Ishikawa (cell line): Measurements from ENCODE around the gene TMEM272.

Source experiments
- CEBPB ChIP-seq: IDR thresholded peaks from 2 replicates; pipeline ENCODE4 v1.6.1; 2012
- CREB1 ChIP-seq: IDR thresholded peaks from 2 replicates; pipeline ENCODE4 v1.6.1; 2012; ENCODE audit warnings: low read depth
- EGR1 ChIP-seq: IDR thresholded peaks from 2 replicates; pipeline ENCODE4 v1.6.1; 2012
- EP300 ChIP-seq: IDR thresholded peaks from 2 replicates; pipeline ENCODE4 v1.6.1; 2012; ENCODE audit warnings: borderline replicate concordance
- FOXM1 ChIP-seq: IDR thresholded peaks from 2 replicates; pipeline ENCODE4 v1.6.1; 2012; ENCODE audit warnings: low read depth, borderline replicate concordance
- NFIC ChIP-seq: IDR thresholded peaks from 2 replicates; pipeline ENCODE4 v1.6.1; 2012
- RAD21 ChIP-seq: IDR thresholded peaks from 2 replicates; pipeline ENCODE4 v1.6.1; 2012; ENCODE audit warnings: low read depth
- TAF1 ChIP-seq: IDR thresholded peaks from 2 replicates; pipeline ENCODE4 v1.6.1; 2012; ENCODE audit warnings: low read depth, mild to moderate bottlenecking
- TCF12 ChIP-seq: IDR thresholded peaks from 2 replicates; pipeline ENCODE4 v1.6.1; 2012; ENCODE audit warnings: low read depth
- TEAD4 ChIP-seq: IDR thresholded peaks from 2 replicates; pipeline ENCODE4 v1.6.1; 2012
- YY1 ChIP-seq: IDR thresholded peaks from 2 replicates; pipeline ENCODE4 v1.6.1; 2012; ENCODE audit warnings: low read depth
- ZBTB7A ChIP-seq: IDR thresholded peaks from 2 replicates; pipeline ENCODE4 v1.6.1; 2012; ENCODE audit warnings: low read depth
- TF ChIP-seq, protein P1 (sequence below): IDR thresholded peaks from 2 replicates; pipeline ENCODE4 v1.6.1; 2012; ENCODE audit warnings: low read depth, mild to moderate bottlenecking
- TF ChIP-seq, protein P2 (sequence below): IDR thresholded peaks from 2 replicates; pipeline ENCODE4 v1.6.1; 2012
- TF ChIP-seq, protein P3 (sequence below): IDR thresholded peaks from 2 replicates; pipeline ENCODE4 v1.6.1; 2012

TMEM272 gene

DNA sequence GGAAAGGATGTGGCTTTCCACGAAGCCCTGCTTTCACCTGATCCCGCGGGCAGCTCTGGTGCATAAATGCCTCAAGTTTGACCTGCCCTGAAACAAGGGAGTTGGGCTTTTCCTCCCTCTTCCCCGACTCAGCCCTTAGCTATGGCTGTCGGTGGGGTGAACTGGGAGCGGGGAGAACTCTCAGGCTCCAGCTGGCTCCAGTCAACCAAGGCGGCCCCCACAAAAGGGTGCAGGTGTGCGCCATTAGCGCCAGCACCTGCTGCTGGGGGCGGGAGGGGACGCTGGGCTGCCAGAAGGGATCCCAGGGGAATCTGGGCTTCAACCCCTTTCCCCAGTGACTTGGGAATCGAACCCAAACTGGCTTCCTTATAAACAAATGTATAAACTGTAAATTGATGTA lies 33.9 kb downstream of the TMEM272 start:
- TF ChIP-seq CREB1 (no peak), EP300 (no peak), FOXM1 (no peak), EGR1 (no peak), RAD21 (no peak), TEAD4 (no peak), CEBPB (no peak), ZBTB7A (no peak), NFIC (no peak), TCF12 (no peak), TAF1 (no peak), YY1 (no peak)
- TF ChIP-seq, protein P1, sequence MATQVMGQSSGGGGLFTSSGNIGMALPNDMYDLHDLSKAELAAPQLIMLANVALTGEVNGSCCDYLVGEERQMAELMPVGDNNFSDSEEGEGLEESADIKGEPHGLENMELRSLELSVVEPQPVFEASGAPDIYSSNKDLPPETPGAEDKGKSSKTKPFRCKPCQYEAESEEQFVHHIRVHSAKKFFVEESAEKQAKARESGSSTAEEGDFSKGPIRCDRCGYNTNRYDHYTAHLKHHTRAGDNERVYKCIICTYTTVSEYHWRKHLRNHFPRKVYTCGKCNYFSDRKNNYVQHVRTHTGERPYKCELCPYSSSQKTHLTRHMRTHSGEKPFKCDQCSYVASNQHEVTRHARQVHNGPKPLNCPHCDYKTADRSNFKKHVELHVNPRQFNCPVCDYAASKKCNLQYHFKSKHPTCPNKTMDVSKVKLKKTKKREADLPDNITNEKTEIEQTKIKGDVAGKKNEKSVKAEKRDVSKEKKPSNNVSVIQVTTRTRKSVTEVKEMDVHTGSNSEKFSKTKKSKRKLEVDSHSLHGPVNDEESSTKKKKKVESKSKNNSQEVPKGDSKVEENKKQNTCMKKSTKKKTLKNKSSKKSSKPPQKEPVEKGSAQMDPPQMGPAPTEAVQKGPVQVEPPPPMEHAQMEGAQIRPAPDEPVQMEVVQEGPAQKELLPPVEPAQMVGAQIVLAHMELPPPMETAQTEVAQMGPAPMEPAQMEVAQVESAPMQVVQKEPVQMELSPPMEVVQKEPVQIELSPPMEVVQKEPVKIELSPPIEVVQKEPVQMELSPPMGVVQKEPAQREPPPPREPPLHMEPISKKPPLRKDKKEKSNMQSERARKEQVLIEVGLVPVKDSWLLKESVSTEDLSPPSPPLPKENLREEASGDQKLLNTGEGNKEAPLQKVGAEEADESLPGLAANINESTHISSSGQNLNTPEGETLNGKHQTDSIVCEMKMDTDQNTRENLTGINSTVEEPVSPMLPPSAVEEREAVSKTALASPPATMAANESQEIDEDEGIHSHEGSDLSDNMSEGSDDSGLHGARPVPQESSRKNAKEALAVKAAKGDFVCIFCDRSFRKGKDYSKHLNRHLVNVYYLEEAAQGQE, result no peak
- TF ChIP-seq, protein P2, sequence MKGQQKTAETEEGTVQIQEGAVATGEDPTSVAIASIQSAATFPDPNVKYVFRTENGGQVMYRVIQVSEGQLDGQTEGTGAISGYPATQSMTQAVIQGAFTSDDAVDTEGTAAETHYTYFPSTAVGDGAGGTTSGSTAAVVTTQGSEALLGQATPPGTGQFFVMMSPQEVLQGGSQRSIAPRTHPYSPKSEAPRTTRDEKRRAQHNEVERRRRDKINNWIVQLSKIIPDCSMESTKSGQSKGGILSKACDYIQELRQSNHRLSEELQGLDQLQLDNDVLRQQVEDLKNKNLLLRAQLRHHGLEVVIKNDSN, result no peak
- TF ChIP-seq, protein P3, sequence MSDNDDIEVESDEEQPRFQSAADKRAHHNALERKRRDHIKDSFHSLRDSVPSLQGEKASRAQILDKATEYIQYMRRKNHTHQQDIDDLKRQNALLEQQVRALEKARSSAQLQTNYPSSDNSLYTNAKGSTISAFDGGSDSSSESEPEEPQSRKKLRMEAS, result no peak

DNA sequence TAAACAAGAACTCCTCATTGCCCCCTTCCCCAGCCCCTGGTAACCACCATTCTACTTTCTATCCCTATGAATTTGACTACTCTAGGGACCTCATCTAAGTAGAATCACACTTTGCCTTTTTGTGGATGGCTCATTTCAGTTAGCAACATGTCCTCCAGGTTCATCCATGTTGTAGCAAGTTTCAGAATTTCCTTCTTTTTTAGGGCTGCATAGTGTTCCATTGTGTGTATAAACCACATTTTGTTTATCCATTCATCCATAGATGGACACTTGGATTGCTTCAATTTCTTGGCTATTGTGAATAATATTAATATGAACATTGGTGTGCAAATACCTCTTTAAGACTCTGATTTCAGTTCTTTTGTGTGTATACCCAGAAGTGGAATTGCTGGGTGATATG lies 36.2 kb downstream of the TMEM272 start:
- TF ChIP-seq RAD21 (no peak), TCF12 (no peak), TEAD4 (no peak), EGR1 (no peak), TAF1 (no peak), ZBTB7A (no peak), CEBPB (no peak), YY1 (no peak), CREB1 (no peak), EP300 (no peak), NFIC (no peak), FOXM1 (no peak)
- TF ChIP-seq, protein P1, result no peak
- TF ChIP-seq, protein P3, result no peak
- TF ChIP-seq, protein P2, result no peak

DNA sequence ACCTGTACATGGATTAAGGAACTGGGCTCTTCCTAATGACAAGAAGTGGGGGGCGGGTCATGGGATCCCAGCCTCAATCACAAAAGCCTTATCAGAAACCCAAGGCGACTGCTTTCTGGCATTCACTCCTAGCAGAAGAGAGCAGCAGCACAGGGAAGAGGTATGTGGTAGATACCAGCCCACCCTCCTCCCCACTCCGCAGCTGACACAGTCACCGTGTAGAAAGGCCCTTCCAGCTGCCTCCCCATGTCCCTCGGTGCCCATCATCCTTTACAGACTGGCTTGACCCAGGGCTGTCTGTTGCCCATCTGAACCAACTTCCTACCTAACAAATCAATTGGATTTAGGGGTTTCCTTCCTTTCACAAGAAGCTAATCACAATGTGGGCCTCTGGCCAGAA lies 37.9 kb downstream of the TMEM272 start:
- TF ChIP-seq FOXM1, result no peak
- no peak for TF ChIP-seq CEBPB
- no peak for TF ChIP-seq RAD21
- no peak for TF ChIP-seq TEAD4
- TF ChIP-seq, protein P1, result no peak
- no peak for TF ChIP-seq EGR1

DNA sequence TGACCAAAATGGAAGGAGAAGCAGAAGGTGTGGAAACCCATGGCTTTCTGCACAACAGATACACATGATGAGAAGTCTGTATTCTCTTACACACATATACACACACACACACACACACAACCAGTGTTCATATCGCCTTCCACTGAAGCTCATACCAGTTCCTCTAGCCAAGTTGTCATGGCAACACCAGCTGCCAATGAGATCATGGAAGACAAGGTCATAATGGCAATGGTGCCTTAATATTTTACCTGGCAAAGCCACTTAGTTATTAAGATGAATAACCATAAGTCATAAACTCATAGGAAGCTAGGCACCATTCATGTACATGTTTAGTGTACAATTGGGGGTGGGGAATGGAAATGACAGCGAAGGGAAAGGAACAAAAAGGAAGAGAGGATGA lies 38.4 kb downstream of the TMEM272 start:
- TF ChIP-seq, protein P3, result no peak

DNA sequence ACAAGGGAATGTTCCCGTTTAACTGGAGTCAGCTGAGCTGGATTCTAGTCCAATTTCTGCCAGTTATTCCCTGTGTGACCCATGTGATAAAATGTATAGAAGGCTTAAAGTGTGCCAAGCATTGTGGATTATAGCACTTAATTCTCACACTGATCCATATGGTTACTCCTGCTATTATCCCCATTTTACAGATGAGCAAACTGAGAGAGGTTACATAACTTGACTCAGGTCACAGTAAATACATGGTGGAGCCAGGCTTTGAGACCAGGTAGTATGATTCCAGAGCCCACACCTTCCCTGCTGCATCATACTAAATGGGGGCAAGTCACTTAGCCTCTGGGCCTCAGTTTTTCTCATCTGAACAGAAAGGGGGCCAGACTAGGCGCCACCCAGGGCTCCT lies 39.1 kb downstream of the TMEM272 start:
- no peak for TF ChIP-seq TCF12
